WERI-Rb-1 (cell line): ENCODE measurements around the gene NCOR2.

Source experiments
- DNase-seq: peaks from one replicate; pipeline ENCODE4 v3.0.0-alpha.2; 2020
- H3K27ac ChIP-seq: fragments of 250-450 bp; sonication (Bioruptor Pico); 2 replicates; pipeline ENCODE4 v1.5.1; 2020; ENCODE audit warnings: mild to moderate bottlenecking, moderate library complexity
- H3K27me3 ChIP-seq: fragments of 250-450 bp; sonication (Bioruptor Pico); 2 replicates; pipeline ENCODE4 v1.5.1; 2021; ENCODE audit warnings: mild to moderate bottlenecking, low read depth, moderate library complexity; ENCODE audit not compliant: insufficient read depth, severe bottlenecking
- H3K36me3 ChIP-seq: fragments of 250-450 bp; sonication (Bioruptor Pico); 2 replicates; pipeline ENCODE4 v1.5.1; 2020; ENCODE audit warnings: mild to moderate bottlenecking, moderate library complexity
- H3K4me3 ChIP-seq: 2 replicates; pipeline ENCODE4 v1.5.1; 2011; ENCODE audit warnings: low read depth, mild to moderate bottlenecking, control low read depth, low read length
- H3K9me3 ChIP-seq: fragments of 250-450 bp; sonication (Bioruptor Pico); 2 replicates; pipeline ENCODE4 v1.5.1; 2021; ENCODE audit warnings: mild to moderate bottlenecking, moderate library complexity; ENCODE audit not compliant: severe bottlenecking
- TF ChIP-seq, protein P1 (sequence below): IDR thresholded peaks from 2 replicates; pipeline ENCODE4 v1.5.1; 2011; ENCODE audit warnings: low read depth, mild to moderate bottlenecking, control low read depth, inconsistent platforms, low read length

The NCOR2 gene

DNA sequence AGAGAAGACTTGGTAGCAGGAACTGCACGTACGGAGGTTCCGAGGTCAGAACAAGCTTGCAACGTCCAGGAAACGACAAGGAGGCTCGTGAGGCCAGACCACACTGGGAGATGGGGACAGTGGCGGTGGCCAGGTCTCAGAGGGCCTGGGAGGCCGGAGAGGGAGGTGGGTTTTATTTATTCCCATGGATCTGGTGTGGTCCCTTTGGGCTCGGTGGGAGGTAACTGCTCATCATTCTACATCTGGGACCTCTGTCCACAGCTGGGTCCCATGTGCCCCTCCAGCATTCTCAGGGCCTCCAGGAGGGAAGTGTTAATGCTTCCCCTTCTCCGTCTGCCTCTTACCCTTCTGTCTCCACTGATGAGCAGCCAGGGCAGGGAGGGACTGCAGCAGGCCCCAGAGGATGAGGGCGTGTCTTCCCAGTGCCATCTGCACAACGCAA is 35.7 kb upstream of the NCOR2 start:
- Histone ChIP-seq H3K27me3 (no peaks in the 10 kb centered on the region), H3K4me3 (no peak overlapping the region), H3K27ac (no peak overlapping the region), H3K9me3 (no peaks in the 10 kb centered on the region), H3K36me3 (no peaks in the 10 kb centered on the region)
- TF ChIP-seq, protein P1, sequence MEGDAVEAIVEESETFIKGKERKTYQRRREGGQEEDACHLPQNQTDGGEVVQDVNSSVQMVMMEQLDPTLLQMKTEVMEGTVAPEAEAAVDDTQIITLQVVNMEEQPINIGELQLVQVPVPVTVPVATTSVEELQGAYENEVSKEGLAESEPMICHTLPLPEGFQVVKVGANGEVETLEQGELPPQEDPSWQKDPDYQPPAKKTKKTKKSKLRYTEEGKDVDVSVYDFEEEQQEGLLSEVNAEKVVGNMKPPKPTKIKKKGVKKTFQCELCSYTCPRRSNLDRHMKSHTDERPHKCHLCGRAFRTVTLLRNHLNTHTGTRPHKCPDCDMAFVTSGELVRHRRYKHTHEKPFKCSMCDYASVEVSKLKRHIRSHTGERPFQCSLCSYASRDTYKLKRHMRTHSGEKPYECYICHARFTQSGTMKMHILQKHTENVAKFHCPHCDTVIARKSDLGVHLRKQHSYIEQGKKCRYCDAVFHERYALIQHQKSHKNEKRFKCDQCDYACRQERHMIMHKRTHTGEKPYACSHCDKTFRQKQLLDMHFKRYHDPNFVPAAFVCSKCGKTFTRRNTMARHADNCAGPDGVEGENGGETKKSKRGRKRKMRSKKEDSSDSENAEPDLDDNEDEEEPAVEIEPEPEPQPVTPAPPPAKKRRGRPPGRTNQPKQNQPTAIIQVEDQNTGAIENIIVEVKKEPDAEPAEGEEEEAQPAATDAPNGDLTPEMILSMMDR = no peak
- no peak for DNase-seq

DNA sequence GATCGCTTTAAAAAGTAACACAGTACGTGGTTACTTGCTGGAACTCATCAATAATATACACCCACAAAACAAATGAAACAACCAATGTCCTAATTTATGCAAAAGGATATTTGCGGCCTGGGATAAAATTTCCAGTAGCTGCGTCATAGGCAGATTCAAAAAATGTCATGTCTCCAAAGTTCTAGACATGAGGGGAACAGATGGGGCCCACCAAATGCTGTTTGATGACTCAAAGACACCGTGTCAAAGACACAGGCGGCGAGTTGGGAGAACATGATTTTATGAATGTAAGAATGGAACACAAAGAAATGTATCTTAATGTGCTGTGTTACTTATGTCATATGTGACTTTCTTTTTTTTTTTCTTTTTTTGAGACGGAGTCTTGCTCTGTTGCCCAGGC is 34.3 kb upstream of the NCOR2 start:
- DNase-seq = no peak
- Histone ChIP-seq H3K36me3 (no peaks in the 10 kb centered on the region), H3K9me3 (no peaks in the 10 kb centered on the region), H3K4me3 (no peak overlapping the region), H3K27me3 (no peaks in the 10 kb centered on the region), H3K27ac (no peak overlapping the region)
- TF ChIP-seq, protein P1 = no peak

DNA sequence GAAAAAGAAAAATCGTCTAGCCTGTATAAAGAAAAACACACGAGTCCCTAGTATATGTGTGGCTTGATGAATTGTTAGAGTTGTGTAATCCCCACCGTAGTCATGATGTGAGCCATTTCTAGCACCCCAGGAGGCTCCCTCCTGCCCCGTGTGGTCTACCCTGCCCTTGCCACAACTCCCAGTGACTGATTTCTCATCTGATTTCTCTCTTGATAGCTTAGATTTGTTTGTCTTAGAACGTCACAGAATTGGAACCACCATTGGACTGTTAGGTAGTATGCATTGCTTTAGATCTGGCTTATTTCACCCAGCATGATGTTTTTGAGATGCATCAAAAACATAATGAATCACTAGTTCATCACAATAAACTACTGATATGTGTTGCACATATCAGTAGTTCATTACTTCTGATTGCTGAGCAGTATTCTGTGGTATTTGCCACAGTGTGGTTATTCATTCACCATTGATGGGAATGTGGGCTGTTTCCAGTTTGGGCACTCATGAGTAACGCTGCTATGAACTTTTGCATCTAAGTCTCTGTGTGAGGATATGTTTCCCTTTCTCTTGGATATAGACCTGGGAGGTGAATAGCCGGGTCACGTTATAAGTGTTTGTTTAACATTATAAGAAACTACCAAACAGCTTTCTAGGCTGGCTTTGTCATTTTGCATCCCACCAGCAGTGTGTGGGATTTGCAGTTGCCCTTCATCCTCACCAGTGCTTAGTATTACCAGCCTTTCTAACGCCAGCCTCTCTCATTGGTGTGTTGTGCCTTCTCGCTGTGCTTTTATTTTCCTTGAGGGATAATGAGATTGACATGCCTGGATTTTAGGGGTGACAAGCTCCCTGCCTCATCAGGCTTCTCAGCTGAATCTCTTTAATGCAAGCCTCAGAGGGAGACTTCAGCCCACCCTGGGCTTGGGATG is 31.9 kb upstream of the NCOR2 start:
- Histone ChIP-seq H3K36me3 (no peaks in the 10 kb centered on the region), H3K9me3 (no peaks in the 10 kb centered on the region), H3K4me3 (no peak overlapping the region), H3K27me3 (no peaks in the 10 kb centered on the region), H3K27ac (no peak overlapping the region)
- TF ChIP-seq, protein P1 = no peak
- no peak for DNase-seq

DNA sequence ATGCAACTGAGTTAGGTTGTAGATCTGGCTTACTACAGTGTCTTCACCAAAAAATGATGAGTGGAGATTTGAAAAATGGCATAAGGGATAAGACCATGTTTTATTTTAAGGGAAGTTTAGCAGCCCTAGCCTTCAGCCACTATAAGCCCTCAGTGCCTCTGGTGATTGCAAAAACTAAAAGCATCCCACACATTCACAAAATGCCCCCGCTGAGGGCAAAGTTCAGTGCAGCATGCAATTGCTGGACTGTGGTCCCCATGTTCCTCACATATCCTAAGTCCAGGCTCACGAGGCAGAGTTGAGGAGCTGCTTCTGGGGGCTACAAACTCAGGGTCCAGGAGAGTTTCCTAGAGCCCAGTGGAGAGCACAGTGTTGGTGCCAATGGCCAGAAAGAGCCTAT is 29.6 kb upstream of the NCOR2 start:
- H3K36me3 ChIP-seq = no peaks in the 10 kb centered on the region
- H3K27me3 ChIP-seq = no peaks in the 10 kb centered on the region
- TF ChIP-seq, protein P1 = no peak
- no peak for DNase-seq
- H3K4me3 ChIP-seq = no peak overlapping the region
- no peak overlapping the region for H3K27ac ChIP-seq
- H3K9me3 ChIP-seq = no peaks in the 10 kb centered on the region

DNA sequence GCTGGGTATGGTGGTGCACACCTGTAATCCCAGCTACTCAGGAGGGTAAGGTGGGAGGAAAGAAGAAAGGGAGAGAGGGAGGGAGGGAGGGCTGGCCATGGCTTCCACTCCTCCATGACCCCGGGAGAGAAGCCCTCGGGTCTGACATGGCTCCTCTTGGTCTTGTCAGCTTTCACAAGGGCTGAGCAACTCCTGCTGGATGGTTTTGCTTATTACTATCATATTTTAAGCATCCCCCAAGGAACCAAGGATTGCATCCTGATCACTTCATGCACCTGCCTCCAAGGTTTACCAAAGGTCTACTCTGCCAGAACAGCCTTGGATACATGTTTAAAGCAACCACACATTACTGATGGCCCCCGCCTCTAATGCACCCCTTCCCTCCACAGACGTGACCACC is 28.0 kb upstream of the NCOR2 start:
- Histone ChIP-seq H3K36me3 (no peaks in the 10 kb centered on the region), H3K9me3 (no peaks in the 10 kb centered on the region), H3K27me3 (no peaks in the 10 kb centered on the region), H3K27ac (no peak overlapping the region), H3K4me3 (no peak overlapping the region)
- TF ChIP-seq, protein P1 = no peak
- no peak for DNase-seq
